ES-I3 (cell line): ENCODE results near the gene GAL3ST2.

Source experiments
- H3K36me3 ChIP-seq: 2 replicates; pipeline ENCODE4 v1.6.1; 2013; ENCODE audit warnings: mild to moderate bottlenecking, low read length, control low read depth, moderate library complexity; ENCODE audit not compliant: insufficient read depth
- H3K4me1 ChIP-seq: 2 replicates; pipeline ENCODE4 v1.6.1; 2013; ENCODE audit warnings: mild to moderate bottlenecking, control low read depth, low read length; ENCODE audit not compliant: insufficient read depth
- H3K9ac ChIP-seq: 2 replicates; pipeline ENCODE4 v1.6.1; 2013; ENCODE audit warnings: low read depth, mild to moderate bottlenecking, low read length, moderate library complexity
- H3K9me3 ChIP-seq: 2 replicates; pipeline ENCODE4 v1.6.1; 2013; ENCODE audit warnings: mild to moderate bottlenecking, low read length, moderate library complexity; ENCODE audit not compliant: control insufficient read depth, insufficient read depth

Gene GAL3ST2

GRCh38 chr2:241850544-241851324, 74.1 kb downstream of the GAL3ST2 start:
- no peaks in the 10 kb centered on the region for H3K36me3 ChIP-seq
- H3K9me3 ChIP-seq: no peaks in the 10 kb centered on the region
- peaks cover 5% of the 10 kb centered on the region; the same call in 1 of the 2 replicates for H3K4me1 ChIP-seq
- H3K9ac ChIP-seq: no peak overlapping the region

- H3K4me1 ChIP-seq: peaks cover 5% of the 10 kb centered on the region; the same call in 1 of the 2 replicates
- no peak overlapping the region for H3K9ac ChIP-seq
- H3K9me3 ChIP-seq: no peaks in the 10 kb centered on the region
- H3K36me3 ChIP-seq: no peaks in the 10 kb centered on the region
Measured at GRCh38 chr2:241851325-241852115, 74.9 kb downstream of the GAL3ST2 start.

GRCh38 chr2:241852116-241852980, 75.7 kb downstream of the GAL3ST2 start:
- H3K36me3 ChIP-seq: no peaks in the 10 kb centered on the region
- H3K9ac ChIP-seq: no peak overlapping the region
- H3K4me1 ChIP-seq: peaks cover 5% of the 10 kb centered on the region; the same call in 1 of the 2 replicates
- H3K9me3 ChIP-seq: no peaks in the 10 kb centered on the region

- Histone ChIP-seq H3K9me3 (no peaks in the 10 kb centered on the region), H3K36me3 (no peaks in the 10 kb centered on the region), H3K4me1 (peaks cover 5% of the 10 kb centered on the region; the same call in 1 of the 2 replicates), H3K9ac (no peak overlapping the region)
Measured at GRCh38 chr2:241852981-241853631, 76.5 kb downstream of the GAL3ST2 start.
